Endodermal cell (in vitro differentiated cells): ENCODE data around the gene NUDT4. TPM values are rescaled to one million over a fixed set of nuclear protein-coding genes. Genes with fewer than 3 reads are reported as not detected.

ENCODE experiments used
- DNase-seq: peaks from one replicate; pipeline ENCODE4 v3.0.0-alpha.2; 2017
- H3K27ac ChIP-seq: 2 replicates; pipeline ENCODE4 v1.5.1; 2013; ENCODE audit warnings: mild to moderate bottlenecking, low read depth, low read length, moderate library complexity
- H3K27me3 ChIP-seq: 2 replicates; pipeline ENCODE4 v1.6.1; 2013; ENCODE audit warnings: mild to moderate bottlenecking, low read length, moderate library complexity; ENCODE audit not compliant: insufficient read depth, control insufficient read depth, poor library complexity, severe bottlenecking
- H3K36me3 ChIP-seq: 2 replicates; pipeline ENCODE4 v1.7.0; 2013; ENCODE audit warnings: mild to moderate bottlenecking, low read length, moderate library complexity; ENCODE audit not compliant: control insufficient read depth, insufficient read depth
- H3K4me1 ChIP-seq: one replicate; pipeline ENCODE4 v1.7.0; 2013; ENCODE audit warnings: low read length; ENCODE audit not compliant: control insufficient read depth, insufficient read depth
- H3K4me3 ChIP-seq: 2 replicates; pipeline ENCODE4 v1.5.1; 2013; ENCODE audit warnings: mild to moderate bottlenecking, low read length, moderate library complexity
- H3K9ac ChIP-seq: 2 replicates; pipeline ENCODE4 v1.6.1; 2013; ENCODE audit warnings: mild to moderate bottlenecking, low read length, moderate library complexity; ENCODE audit not compliant: poor library complexity, severe bottlenecking; ENCODE audit errors: extremely low read depth
- H3K9me3 ChIP-seq: 2 replicates; pipeline ENCODE4 v1.6.1; 2013; ENCODE audit warnings: mild to moderate bottlenecking, low read length, moderate library complexity; ENCODE audit not compliant: control insufficient read depth
- H3K27ac Mint-ChIP-seq: 2 replicates; pipeline ENCODE4 v1.8.0; 2020; ENCODE audit warnings: mixed read lengths
- H3K27me3 Mint-ChIP-seq: 2 replicates; pipeline ENCODE4 v1.8.0; 2021; ENCODE audit warnings: mild to moderate bottlenecking, mixed read lengths; ENCODE audit not compliant: insufficient read depth
- H3K36me3 Mint-ChIP-seq: 2 replicates; pipeline ENCODE4 v1.8.0; 2020; ENCODE audit warnings: low read depth, mixed read lengths
- H3K4me1 Mint-ChIP-seq: 2 replicates; pipeline ENCODE4 v1.8.0; 2020; ENCODE audit warnings: mixed read lengths
- H3K4me3 Mint-ChIP-seq: 2 replicates; pipeline ENCODE4 v1.8.0; 2020; ENCODE audit warnings: mild to moderate bottlenecking, moderate library complexity, mixed read lengths
- H3K9me3 Mint-ChIP-seq: 2 replicates; pipeline ENCODE4 v1.8.0; 2020; ENCODE audit warnings: mild to moderate bottlenecking, mixed read lengths
- WGBS, 2 experiments: methylation state at CpG; one replicate each; pipeline versions ENCODE4 v1.1.5 to v1.1.7; 2013; ENCODE audit warnings: missing lambda C conversion rate in 2 of 2, mixed read lengths in 1 of 2; ENCODE audit not compliant: insufficient coverage in 1 of 2, insufficient read length in 1 of 2; 5-methylcytosine and 5-hydroxymethylcytosine counted together
- total RNA-seq, 2 donors: library from RNA; stranded (reverse); fragmentation: NEBNext Ultra II Directional in 1 of 2; extraction: Animal tissue kit (Norgen Biotek cat#: 25700) in 1 of 2; gene quantifications; 2 replicates in 1 of 2; 3 replicates in 1 of 2; pipeline ENCODE4 v1.2.1, GENCODE V29; 2021
- TF ChIP-seq, protein P1 (sequence below): fragments of 200-600 bp; sonication (generic); conservative IDR thresholded peaks from 2 replicates; pipeline ENCODE4 v1.5.0; 2021; ENCODE audit warnings: antibody characterized with exemption, mild to moderate bottlenecking

NUDT4 gene
- total RNA-seq, 2 donors from 2014 or later = 334 to 453 TPM

DNA sequence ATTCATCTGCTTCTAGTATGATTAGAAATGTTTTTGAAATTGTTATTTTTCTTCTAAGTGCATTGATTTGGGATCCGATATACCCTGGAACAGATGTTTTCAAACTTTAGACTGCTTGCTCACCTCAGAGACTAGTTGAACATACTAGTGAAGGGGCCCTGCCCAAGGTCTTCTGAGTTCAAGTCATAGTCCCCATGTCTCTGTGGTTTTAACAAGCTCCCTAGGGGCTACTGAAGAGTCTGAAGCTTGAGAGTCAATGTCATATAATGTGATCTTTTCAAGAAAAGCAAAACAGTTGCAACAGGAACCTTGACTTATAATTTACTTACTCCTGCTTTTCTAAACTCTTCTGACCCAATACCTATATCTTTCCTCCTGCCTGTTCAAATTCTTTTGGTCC, 71.6 kb downstream of the NUDT4 start:
- Histone ChIP-seq H3K9ac (no peak overlapping the region), H3K4me1 (no peaks in the 10 kb centered on the region), H3K4me3 (no peak overlapping the region), H3K27me3 (no peaks in the 10 kb centered on the region), H3K27ac (no peak overlapping the region), H3K9me3 (peaks cover 6% of the 10 kb centered on the region), H3K36me3 (no peaks in the 10 kb centered on the region)
- TF ChIP-seq, protein P1, sequence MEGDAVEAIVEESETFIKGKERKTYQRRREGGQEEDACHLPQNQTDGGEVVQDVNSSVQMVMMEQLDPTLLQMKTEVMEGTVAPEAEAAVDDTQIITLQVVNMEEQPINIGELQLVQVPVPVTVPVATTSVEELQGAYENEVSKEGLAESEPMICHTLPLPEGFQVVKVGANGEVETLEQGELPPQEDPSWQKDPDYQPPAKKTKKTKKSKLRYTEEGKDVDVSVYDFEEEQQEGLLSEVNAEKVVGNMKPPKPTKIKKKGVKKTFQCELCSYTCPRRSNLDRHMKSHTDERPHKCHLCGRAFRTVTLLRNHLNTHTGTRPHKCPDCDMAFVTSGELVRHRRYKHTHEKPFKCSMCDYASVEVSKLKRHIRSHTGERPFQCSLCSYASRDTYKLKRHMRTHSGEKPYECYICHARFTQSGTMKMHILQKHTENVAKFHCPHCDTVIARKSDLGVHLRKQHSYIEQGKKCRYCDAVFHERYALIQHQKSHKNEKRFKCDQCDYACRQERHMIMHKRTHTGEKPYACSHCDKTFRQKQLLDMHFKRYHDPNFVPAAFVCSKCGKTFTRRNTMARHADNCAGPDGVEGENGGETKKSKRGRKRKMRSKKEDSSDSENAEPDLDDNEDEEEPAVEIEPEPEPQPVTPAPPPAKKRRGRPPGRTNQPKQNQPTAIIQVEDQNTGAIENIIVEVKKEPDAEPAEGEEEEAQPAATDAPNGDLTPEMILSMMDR = no peak
- no peak for DNase-seq
- WGBS, 2 experiments = 80 to 86% methylated on average over 1 of the region's 1 CpG
- Mint-ChIP-seq H3K4me3 (no peak overlapping the region), H3K36me3 (no peaks in the 10 kb centered on the region), H3K27me3 (no peaks in the 10 kb centered on the region), H3K4me1 (no peaks in the 10 kb centered on the region), H3K9me3 (peaks cover 1% of the 10 kb centered on the region), H3K27ac (no peak overlapping the region)

DNA sequence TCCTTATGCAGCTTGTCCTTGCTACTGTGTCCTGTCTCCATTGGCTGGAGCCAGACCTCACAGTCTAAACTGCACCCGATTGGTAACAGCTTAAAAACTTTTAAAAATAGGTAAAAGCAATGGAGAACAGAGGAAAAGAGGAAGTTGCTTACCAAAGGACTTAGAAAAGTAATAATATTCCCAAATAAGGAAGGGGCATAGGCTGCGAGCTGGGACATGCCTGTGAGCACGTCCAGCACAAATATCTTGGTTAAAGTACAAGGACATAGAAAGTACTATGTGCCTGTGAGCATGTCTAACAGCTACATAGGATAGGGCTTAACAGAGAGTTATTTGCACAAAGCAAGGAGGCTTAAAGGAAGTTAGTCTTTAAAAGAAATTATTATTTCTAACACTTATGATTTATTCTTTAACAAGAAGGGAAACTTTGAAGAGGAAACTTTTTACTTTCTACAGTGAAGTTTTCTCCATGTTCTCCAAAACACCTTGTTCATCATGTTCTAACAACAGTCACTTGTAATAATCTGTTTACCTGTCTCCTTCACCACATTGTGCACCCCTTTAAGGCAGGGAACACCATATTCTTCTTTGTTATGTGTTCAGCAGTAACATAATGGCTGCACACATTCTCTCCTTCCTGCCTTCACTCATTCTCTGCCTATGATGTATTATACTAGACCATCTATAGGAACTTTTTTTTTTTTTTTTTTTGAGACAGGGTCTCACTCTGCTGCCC, 73.9 kb downstream of the NUDT4 start:
- 80 to 93% methylated on average over 2 to 3 of the region's 3 CpGs for WGBS, 2 experiments
- Histone ChIP-seq H3K9me3 (peaks cover 6% of the 10 kb centered on the region), H3K27me3 (no peaks in the 10 kb centered on the region), H3K36me3 (no peaks in the 10 kb centered on the region), H3K4me3 (no peak overlapping the region), H3K9ac (no peak overlapping the region), H3K4me1 (no peaks in the 10 kb centered on the region), H3K27ac (no peak overlapping the region)
- peaks cover 1% of the 10 kb centered on the region for H3K9me3 Mint-ChIP-seq
- no peak for DNase-seq
- no peaks in the 10 kb centered on the region for H3K4me1 Mint-ChIP-seq
- no peaks in the 10 kb centered on the region for H3K27me3 Mint-ChIP-seq
- H3K27ac Mint-ChIP-seq = no peak overlapping the region
- no peaks in the 10 kb centered on the region for H3K36me3 Mint-ChIP-seq
- H3K4me3 Mint-ChIP-seq = no peak overlapping the region
- TF ChIP-seq, protein P1 = no peak

DNA sequence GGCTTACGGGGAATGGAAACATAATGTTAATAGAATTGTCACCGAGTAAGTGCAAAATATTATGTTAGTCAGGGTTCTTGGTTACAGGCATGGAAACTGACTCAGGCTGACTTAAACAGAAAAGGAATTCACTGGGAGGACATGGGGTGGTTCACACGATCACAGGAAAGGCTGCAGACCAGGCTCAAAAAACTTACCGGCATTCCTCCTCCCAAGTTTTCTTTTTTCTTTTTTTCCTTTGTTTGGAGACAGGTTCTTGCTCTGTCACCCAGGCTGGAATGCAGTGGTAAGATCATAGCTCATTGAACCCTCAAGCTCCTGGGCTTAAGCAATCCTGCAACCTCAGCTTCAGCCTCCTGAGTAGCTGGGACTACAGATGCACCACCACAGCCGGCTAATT, 75.9 kb downstream of the NUDT4 start:
- H3K9ac ChIP-seq = no peak overlapping the region
- Mint-ChIP-seq H3K27ac (no peak overlapping the region), H3K27me3 (no peaks in the 10 kb centered on the region), H3K4me3 (no peak overlapping the region), H3K9me3 (peaks cover 1% of the 10 kb centered on the region), H3K36me3 (no peaks in the 10 kb centered on the region), H3K4me1 (no peaks in the 10 kb centered on the region)
- no peaks in the 10 kb centered on the region for H3K36me3 ChIP-seq
- 84 to 86% methylated on average over 5 of the region's 5 CpGs for WGBS, 2 experiments
- H3K4me3 ChIP-seq = no peak overlapping the region
- no peaks in the 10 kb centered on the region for H3K27me3 ChIP-seq
- peaks cover 6% of the 10 kb centered on the region for H3K9me3 ChIP-seq
- H3K4me1 ChIP-seq = no peaks in the 10 kb centered on the region
- TF ChIP-seq, protein P1 = no peak
- no peak overlapping the region for H3K27ac ChIP-seq
- no peak for DNase-seq
